ENCODE results near the gene PSEN2.

- TF ChIP-seq POLR2AphosphoS5 (IDR thresholded peaks at IDR 0.05) (no peak), CTCF (IDR thresholded peaks at IDR 0.05) (no peak), POLR2A (IDR thresholded peaks at IDR 0.05) (no peak)
Observed at GRCh38 chr1:226865590-226865989, 4.8 kb upstream of the PSEN2 start.

Data from prostate gland (tissue), 2 donors.